Neural progenitor cell (in vitro differentiated cells): ENCODE results near the gene ZIC1. TPM values are rescaled to one million over a fixed set of nuclear protein-coding genes. Genes with fewer than 3 reads are reported as not detected.

ENCODE experiments used
- DNase-seq: peaks from one replicate; pipeline ENCODE4 v3.0.0-alpha.2; 2016; ENCODE audit warnings: low spot score
- H2AFZ ChIP-seq: fragments of 200-600 bp; sonication (generic); replicated peaks from 2 replicates; pipeline ENCODE4 v1.6.1; 2016; ENCODE audit warnings: antibody characterized with exemption
- H3F3A ChIP-seq: fragments of 200-600 bp; sonication (generic); 2 replicates; pipeline ENCODE4 v1.6.1; 2016; ENCODE audit warnings: antibody characterized with exemption, low read depth
- H3K27ac ChIP-seq: fragments of 200-600 bp; sonication (generic); 2 replicates; pipeline ENCODE4 v1.5.1; 2016; ENCODE audit warnings: mild to moderate bottlenecking
- H3K27me3 ChIP-seq: fragments of 200-600 bp; sonication (generic); 2 replicates; pipeline ENCODE4 v1.6.1; 2016; ENCODE audit warnings: mild to moderate bottlenecking, moderate library complexity
- H3K36me3 ChIP-seq: fragments of 200-600 bp; sonication (generic); 2 replicates; pipeline ENCODE4 v1.5.1; 2016
- H3K4me1 ChIP-seq: fragments of 200-600 bp; sonication (generic); 2 replicates; pipeline ENCODE4 v1.6.1; 2016; ENCODE audit warnings: mixed run types
- H3K4me2 ChIP-seq: fragments of 200-600 bp; sonication (generic); 2 replicates; pipeline ENCODE4 v1.6.1; 2016
- H3K4me3 ChIP-seq: fragments of 200-600 bp; sonication (generic); 2 replicates; pipeline ENCODE4 v1.5.1; 2016
- H3K79me2 ChIP-seq: fragments of 200-600 bp; sonication (generic); 2 replicates; pipeline ENCODE4 v1.6.1; 2016; ENCODE audit warnings: low read depth
- H3K9ac ChIP-seq: fragments of 200-600 bp; sonication (generic); 2 replicates; pipeline ENCODE4 v1.6.1; 2016
- H3K9me3 ChIP-seq: fragments of 200-600 bp; sonication (generic); 2 replicates; pipeline ENCODE4 v1.5.1; 2016; ENCODE audit warnings: low read depth
- H4K20me1 ChIP-seq: fragments of 200-600 bp; sonication (generic); 2 replicates; pipeline ENCODE4 v1.6.1; 2016; ENCODE audit warnings: low read depth
- H3K27ac Mint-ChIP-seq: 3 replicates; pipeline ENCODE4 v1.8.0; 2021; ENCODE audit warnings: mixed read lengths
- H3K27me3 Mint-ChIP-seq: 2 replicates; pipeline ENCODE4 v1.8.0; 2022; ENCODE audit warnings: low read depth, mild to moderate bottlenecking, inconsistent platforms, moderate library complexity, mixed read lengths; ENCODE audit not compliant: insufficient read depth
- H3K36me3 Mint-ChIP-seq: 3 replicates; pipeline ENCODE4 v1.8.0; 2021; ENCODE audit warnings: mixed read lengths
- H3K4me1 Mint-ChIP-seq: 3 replicates; pipeline ENCODE4 v1.8.0; 2021; ENCODE audit warnings: mixed read lengths
- H3K4me3 Mint-ChIP-seq: 3 replicates; pipeline ENCODE4 v1.8.0; 2021; ENCODE audit warnings: mild to moderate bottlenecking, moderate library complexity, mixed read lengths
- H3K9me3 Mint-ChIP-seq: 3 replicates; pipeline ENCODE4 v1.8.0; 2020; ENCODE audit warnings: mixed read lengths
- EZH2 ChIP-seq: fragments of 200-600 bp; sonication (generic); IDR thresholded peaks from 2 replicates; pipeline ENCODE4 v1.6.1; 2017; ENCODE audit warnings: antibody characterized with exemption, mild to moderate bottlenecking, moderate library complexity
- EZH2phosphoT487 ChIP-seq: fragments of 200-600 bp; sonication (generic); IDR thresholded peaks from 2 replicates; pipeline ENCODE4 v1.6.1; 2017; ENCODE audit warnings: antibody characterized with exemption
- total RNA-seq: library from RNA; depleted of rRNA; stranded (reverse); fragments of >200 nt; gene quantifications from 2 replicates; pipeline ENCODE4 v1.2.3, GENCODE V29; 2015; ENCODE audit warnings: low replicate concordance
- TF ChIP-seq, protein P1 (sequence below): fragments of 200-600 bp; sonication (generic); IDR thresholded peaks from 2 replicates; pipeline ENCODE4 v1.5.1; 2017; ENCODE audit warnings: antibody characterized with exemption, mild to moderate bottlenecking

ZIC1 gene
- total RNA-seq, 1 donor from 2014 or later: 0.56 TPM

DNA sequence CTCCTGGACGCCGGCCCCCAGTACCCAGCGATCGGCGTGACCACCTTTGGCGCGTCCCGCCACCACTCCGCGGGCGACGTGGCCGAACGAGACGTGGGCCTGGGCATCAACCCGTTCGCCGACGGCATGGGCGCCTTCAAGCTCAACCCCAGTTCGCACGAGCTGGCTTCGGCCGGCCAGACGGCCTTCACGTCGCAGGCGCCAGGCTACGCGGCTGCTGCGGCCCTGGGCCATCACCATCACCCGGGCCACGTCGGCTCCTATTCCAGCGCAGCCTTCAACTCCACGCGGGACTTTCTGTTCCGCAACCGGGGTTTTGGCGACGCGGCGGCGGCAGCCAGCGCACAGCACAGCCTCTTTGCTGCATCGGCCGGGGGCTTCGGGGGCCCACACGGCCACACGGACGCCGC is 956 bp downstream of the ZIC1 start:
- DNase-seq: peak; percentile 47
- Histone ChIP-seq H3K36me3 (no peaks in the 10 kb centered on the region), H3K4me1 (peaks cover 19% of the 10 kb centered on the region), H2AFZ (no peak overlapping the region), H3K9me3 (no peaks in the 10 kb centered on the region), H3K4me3 (peak overlapping the region; percentile 37), H3K27me3 (peaks cover 100% of the 10 kb centered on the region), H4K20me1 (peaks cover 98% of the 10 kb centered on the region), H3K27ac (no peak overlapping the region), H3F3A (peaks cover 42% of the 10 kb centered on the region), H3K4me2 (peak overlapping the region; percentile 67), H3K9ac (no peak overlapping the region), H3K79me2 (no peaks in the 10 kb centered on the region)
- H3K4me3 Mint-ChIP-seq: peak overlapping the region; percentile 99
- no peak overlapping the region for H3K27ac Mint-ChIP-seq
- TF ChIP-seq, protein P1, sequence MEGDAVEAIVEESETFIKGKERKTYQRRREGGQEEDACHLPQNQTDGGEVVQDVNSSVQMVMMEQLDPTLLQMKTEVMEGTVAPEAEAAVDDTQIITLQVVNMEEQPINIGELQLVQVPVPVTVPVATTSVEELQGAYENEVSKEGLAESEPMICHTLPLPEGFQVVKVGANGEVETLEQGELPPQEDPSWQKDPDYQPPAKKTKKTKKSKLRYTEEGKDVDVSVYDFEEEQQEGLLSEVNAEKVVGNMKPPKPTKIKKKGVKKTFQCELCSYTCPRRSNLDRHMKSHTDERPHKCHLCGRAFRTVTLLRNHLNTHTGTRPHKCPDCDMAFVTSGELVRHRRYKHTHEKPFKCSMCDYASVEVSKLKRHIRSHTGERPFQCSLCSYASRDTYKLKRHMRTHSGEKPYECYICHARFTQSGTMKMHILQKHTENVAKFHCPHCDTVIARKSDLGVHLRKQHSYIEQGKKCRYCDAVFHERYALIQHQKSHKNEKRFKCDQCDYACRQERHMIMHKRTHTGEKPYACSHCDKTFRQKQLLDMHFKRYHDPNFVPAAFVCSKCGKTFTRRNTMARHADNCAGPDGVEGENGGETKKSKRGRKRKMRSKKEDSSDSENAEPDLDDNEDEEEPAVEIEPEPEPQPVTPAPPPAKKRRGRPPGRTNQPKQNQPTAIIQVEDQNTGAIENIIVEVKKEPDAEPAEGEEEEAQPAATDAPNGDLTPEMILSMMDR: no peak
- TF ChIP-seq EZH2 (peak; percentile 83), EZH2phosphoT487 (peak; percentile 97)
- peaks cover 50% of the 10 kb centered on the region for H3K36me3 Mint-ChIP-seq
- H3K4me1 Mint-ChIP-seq: peaks cover 39% of the 10 kb centered on the region
- H3K27me3 Mint-ChIP-seq: peaks cover 61% of the 10 kb centered on the region
- peaks cover 24% of the 10 kb centered on the region for H3K9me3 Mint-ChIP-seq

DNA sequence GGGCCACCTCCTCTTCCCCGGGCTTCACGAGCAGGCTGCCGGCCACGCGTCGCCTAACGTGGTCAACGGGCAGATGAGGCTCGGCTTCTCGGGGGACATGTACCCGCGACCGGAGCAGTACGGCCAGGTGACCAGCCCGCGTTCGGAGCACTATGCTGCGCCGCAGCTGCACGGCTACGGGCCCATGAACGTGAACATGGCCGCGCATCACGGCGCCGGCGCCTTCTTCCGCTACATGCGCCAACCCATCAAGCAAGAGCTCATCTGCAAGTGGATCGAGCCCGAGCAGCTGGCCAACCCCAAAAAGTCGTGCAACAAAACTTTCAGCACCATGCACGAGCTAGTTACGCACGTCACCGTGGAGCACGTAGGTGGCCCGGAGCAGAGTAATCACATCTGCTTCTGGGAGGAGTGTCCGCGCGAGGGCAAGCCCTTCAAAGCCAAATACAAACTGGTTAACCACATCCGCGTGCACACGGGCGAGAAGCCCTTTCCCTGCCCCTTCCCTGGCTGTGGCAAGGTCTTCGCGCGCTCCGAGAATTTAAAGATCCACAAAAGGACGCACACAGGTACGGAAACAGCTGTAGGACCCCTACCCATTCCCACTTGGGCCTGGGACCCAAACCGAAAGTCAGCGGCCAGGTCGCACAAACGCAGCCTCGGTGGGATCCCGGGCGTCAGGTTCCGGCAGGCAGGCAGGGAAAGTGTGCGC is 1.5 kb downstream of the ZIC1 start:
- peak; percentile 92 for TF ChIP-seq EZH2
- TF ChIP-seq EZH2phosphoT487: peak; percentile 92
- TF ChIP-seq, protein P1: no peak
- Mint-ChIP-seq H3K4me3 (peak overlapping the region; percentile 99), H3K9me3 (peaks cover 24% of the 10 kb centered on the region), H3K27ac (peak overlapping the region; percentile 99), H3K36me3 (peaks cover 55% of the 10 kb centered on the region), H3K4me1 (peaks cover 39% of the 10 kb centered on the region), H3K27me3 (peaks cover 60% of the 10 kb centered on the region)
- Histone ChIP-seq H3K27me3 (peaks cover 100% of the 10 kb centered on the region), H4K20me1 (peaks cover 98% of the 10 kb centered on the region), H3K27ac (no peak overlapping the region), H3K9me3 (no peaks in the 10 kb centered on the region), H3K4me2 (peak overlapping the region; percentile 67), H3K4me3 (no peak overlapping the region), H3K4me1 (peaks cover 16% of the 10 kb centered on the region), H3K36me3 (no peaks in the 10 kb centered on the region), H3K79me2 (no peaks in the 10 kb centered on the region), H2AFZ (no peak overlapping the region), H3K9ac (no peak overlapping the region), H3F3A (peaks cover 47% of the 10 kb centered on the region)
- peak; percentile 34 for DNase-seq

DNA sequence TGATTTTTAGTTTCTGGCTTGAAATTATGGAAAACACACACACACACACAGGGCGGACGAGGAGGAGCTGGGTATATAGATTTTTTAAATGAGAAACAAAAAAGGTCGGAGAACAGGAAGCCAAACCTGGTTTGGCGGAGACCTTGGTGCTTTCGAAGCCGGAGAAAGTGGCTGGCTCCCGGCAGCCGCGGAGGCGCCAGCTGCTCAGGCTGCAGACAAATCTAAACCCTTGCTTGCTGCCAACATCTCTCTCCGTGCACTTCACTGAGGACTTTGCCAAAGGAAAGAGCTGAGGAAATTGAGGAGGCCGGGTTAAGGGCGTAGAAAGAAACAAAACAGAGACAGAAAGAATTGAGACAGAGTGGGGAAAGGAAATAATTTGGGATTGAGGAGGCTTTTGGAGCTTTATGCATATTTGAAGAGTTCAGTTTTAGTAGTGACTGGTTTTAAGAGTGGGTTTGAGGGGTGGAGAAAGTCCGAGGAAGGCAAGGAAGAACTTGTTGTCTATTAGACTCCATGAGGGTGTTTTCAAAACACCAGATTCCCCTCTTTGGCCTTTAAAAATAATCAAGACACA is 2.2 kb downstream of the ZIC1 start:
- peak overlapping the region; percentile 99 for H3K27ac Mint-ChIP-seq

More for the DNA sequence above, 2.2 kb downstream of the ZIC1 start:
- peak; percentile 59 for DNase-seq
- Histone ChIP-seq H3K9me3 (no peaks in the 10 kb centered on the region), H3F3A (peaks cover 48% of the 10 kb centered on the region), H3K4me3 (no peak overlapping the region), H3K79me2 (no peaks in the 10 kb centered on the region), H3K36me3 (no peaks in the 10 kb centered on the region), H3K27me3 (peaks cover 100% of the 10 kb centered on the region), H3K9ac (no peak overlapping the region), H2AFZ (no peak overlapping the region), H3K4me1 (peaks cover 16% of the 10 kb centered on the region), H4K20me1 (peaks cover 94% of the 10 kb centered on the region), H3K27ac (no peak overlapping the region), H3K4me2 (peak overlapping the region; percentile 67)
- Mint-ChIP-seq H3K4me1 (peaks cover 40% of the 10 kb centered on the region), H3K36me3 (peaks cover 61% of the 10 kb centered on the region), H3K9me3 (peaks cover 24% of the 10 kb centered on the region), H3K27me3 (peaks cover 56% of the 10 kb centered on the region), H3K4me3 (peak overlapping the region; percentile 99)
- peak; percentile 85 for TF ChIP-seq EZH2
- TF ChIP-seq EZH2phosphoT487: peak; percentile 91
- TF ChIP-seq, protein P1: no peak
